ENCODE data around the gene LRP1B.

The LRP1B gene

DNA sequence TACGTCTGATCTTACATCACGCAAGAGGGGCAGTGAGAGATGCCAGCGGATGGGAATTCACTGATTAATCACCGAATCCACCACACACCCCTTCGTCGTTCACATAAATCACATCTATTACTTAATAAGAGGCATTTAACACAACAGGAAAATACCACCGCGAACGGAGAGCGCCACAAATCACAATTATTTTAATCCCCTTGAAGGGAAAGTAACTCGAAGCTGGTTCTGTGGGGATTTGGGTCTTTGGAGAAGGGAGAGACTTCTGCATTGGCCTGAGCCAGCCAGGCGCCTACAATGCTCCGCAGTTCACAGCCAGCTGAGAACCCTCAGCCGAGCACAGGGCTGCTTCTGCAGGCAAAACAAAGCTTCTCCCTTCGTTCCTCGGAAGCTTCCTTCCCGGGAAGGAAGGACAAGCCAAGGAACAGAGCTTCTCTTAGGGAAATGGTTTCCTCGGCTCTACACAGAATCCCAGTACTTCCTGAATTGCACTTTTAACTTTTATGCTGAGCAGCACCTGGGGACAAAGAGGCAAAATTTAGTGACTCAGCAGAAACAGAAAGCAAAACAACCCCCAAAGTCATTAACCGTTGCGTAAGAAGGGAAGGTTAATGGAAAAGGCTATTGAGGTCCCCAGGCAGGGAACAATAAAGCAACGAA lies at the start of gene LRP1B:
Gene LRP1B (minus strand): TSS at position 7 of the 660 bp plus-strand sequence. CDS start 287 bp downstream, outside the sequence.
- DNase-seq = peak; percentile 63

- no peak for DNase-seq
Observed at GRCh38 chr2:142179686-142180085, 48.9 kb upstream of the LRP1B start.

DNA sequence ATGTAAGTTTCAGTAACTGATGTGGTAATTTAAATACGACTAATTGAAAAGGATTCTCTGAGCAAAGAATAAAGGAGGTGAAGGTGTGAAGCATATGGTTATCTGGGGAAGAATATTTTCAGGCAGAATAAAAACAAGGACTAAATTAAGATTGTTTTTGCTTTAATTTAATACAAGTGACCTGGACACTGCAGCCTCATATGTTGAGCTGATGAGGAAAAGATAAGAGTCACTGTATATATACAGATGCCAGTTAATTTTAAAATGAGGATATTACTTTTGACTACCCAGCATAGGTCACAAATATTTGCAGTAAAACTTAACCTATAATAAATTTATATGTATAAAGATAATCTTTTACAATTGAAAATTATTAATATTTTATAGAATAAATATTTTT lies 47.8 kb upstream of the LRP1B start:
- no peak for DNase-seq

DNA sequence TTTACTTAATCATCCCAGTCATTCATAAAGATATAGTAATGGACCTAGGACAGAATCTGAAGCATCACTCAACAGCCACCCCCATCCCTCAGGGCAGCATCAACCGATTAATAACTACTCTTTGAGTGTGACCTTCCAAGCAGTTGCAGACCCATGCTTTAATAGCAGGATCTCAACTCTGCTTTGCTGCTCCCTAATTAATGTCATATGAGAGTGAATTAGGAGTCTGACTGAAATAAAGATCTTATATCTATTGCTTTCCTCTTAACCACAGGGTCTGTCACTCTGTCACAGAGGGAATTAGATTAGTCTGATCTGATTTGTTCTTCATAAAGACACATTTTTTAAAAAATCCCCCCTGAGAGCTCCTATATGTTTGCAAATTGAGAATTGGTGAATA lies 46.1 kb upstream of the LRP1B start:
- no peak for DNase-seq

GRCh38 chr2:142175813-142176338 lies 45.1 kb upstream of the LRP1B start:
- peak; percentile 47 for DNase-seq

DNA sequence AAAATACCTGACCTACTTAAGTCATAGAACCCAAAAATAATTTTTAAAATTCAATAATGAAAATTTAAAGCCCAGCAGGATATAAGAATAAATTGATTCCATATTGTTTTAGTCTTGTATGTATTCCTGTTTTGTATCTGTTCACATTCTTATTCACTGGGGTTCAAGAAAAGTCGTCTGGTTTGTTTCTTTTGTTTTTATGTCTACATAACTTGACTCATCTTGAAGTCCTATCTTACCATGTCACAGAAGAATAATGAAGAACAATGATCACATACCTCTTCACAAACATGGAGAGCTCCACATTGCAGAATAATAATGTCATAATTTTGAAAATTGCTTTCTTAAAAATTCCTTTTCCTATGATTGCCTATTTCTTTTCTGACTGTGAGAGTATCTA lies 43.4 kb upstream of the LRP1B start:
- DNase-seq = no peak

DNA sequence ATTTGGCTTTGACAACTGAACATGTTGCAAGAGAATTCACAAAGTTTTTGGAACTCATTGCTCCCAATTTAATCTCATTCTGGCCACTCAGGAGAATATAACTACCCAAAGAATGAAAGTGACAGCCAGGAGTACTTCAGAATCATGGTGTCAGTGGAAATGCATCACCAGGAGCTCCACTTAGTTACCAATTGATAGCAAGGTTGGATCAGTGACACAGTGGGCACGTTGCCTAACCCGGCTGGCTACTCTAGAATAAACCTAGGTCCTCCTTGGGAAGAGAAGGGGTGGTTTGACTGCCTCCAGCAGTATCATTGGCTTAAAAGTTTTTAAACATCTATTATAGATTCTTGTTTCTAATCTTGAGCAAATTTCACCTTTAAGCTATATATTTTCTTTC lies 40.0 kb upstream of the LRP1B start:
- DNase-seq = no peak

- DNase-seq = peak; percentile 79
Observed at GRCh38 chr2:142165790-142166189, 35.0 kb upstream of the LRP1B start.

- peak; percentile 19 for DNase-seq
Observed at GRCh38 chr2:142153601-142154000, 22.8 kb upstream of the LRP1B start.

DNA sequence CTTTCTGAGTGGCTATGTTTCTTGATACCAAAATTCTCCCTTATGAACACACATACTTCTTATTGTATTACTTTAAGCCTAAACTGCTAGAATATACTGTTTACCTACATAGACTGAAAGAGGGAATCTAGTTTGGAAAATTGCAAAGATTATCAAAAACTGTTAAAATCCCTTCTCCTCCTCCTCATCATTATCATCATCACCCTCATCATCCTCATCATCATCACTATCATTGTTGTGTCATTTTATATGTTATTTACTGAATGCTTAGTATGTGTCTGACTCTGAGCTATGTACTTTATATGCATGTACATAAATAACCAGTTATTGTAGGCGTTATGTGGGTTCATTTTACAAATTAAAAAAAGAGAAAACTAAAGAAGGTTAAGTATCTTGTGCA lies 19.6 kb upstream of the LRP1B start:
- DNase-seq = no peak

GRCh38 chr2:142144547-142144946 lies 13.7 kb upstream of the LRP1B start:
- DNase-seq = no peak

GRCh38 chr2:142142595-142142994 lies 11.8 kb upstream of the LRP1B start:
- peak; percentile 74 for DNase-seq

DNA sequence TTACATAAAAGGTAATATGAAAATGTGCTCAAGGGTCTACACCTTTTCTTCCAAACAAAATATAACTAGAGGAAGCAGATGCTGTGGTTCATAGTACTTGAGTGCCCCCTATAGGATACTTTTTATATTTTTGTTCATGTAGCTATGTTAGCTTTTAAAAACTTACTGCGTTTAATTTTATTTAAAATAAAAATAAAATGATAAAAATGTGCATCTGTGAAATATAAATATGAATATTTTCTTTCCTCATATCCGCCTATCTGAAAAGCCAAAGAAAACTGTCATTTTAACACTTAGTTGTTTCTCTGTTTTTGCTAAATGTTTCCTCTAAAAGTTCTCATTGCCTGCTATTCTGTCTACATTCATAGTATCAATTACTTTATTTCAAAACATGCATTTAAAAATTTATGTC lies 9.6 kb upstream of the LRP1B start:
- DNase-seq = peak; percentile 78

- DNase-seq = no peak
Observed at GRCh38 chr2:142139384-142139783, 8.6 kb upstream of the LRP1B start.

DNA sequence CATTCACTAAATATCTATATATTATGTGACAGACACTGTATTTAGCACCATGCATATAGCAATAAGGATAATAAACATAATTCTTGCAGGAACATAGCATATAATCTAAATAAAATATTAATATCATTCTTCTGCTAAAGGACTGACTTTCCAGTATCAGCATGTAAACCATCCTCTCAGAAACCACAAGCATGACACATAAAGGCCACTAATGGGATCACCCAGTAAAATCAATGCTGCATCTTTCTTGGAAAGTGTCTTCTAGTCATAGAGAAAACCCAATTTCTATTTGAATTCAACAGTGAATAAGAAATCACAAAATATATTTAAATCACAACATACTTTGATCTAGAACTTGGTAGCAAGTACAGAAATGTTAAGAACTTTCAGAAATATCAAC lies 5.8 kb upstream of the LRP1B start:
- DNase-seq = no peak

GRCh38 chr2:142134911-142135310 lies 4.1 kb upstream of the LRP1B start:
- DNase-seq = peak; percentile 26

GRCh38 chr2:142130111-142131009 lies 456 bp downstream of the LRP1B start:
- peak; percentile 76 for DNase-seq

DNA sequence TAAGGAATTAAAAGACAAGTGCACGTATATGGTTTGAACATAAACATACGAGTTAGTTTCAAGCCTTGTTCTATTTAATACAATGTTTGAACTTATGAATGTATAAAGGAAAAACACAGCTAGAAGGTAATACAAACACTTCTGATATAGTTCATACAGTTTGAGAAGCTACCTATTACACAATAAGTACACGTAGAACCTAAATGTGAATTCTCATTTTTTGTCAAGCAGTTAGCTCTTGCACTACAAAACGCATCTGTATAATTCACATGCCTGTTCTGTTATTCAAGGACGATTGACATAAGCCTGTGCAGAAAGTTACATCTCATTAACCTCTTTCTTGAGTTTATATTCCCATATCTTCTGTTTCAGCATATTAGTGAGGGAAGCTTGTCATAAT lies 2.7 kb downstream of the LRP1B start:
- DNase-seq = no peak

DNA sequence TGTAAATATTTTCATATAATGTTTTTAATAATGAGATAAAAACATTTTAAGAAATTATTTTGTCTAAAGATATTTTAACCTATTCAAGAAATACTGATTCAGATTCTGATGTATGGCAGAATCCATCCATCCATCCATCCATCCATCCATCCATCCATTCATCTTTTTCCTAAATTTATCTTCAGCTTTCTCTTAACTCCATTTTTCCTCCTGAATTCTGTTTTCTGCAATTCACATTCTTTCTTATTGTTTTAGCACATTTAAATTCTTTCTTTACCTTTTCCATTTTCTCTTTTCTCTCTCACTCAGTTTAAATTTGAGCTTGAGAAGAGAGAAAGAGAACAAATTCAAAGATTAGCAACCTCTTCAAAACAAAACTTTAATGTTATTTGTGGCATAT lies 3.6 kb downstream of the LRP1B start:
- no peak for DNase-seq

- DNase-seq = no peak
Observed at GRCh38 chr2:142124706-142125105, 6.1 kb downstream of the LRP1B start.

DNA sequence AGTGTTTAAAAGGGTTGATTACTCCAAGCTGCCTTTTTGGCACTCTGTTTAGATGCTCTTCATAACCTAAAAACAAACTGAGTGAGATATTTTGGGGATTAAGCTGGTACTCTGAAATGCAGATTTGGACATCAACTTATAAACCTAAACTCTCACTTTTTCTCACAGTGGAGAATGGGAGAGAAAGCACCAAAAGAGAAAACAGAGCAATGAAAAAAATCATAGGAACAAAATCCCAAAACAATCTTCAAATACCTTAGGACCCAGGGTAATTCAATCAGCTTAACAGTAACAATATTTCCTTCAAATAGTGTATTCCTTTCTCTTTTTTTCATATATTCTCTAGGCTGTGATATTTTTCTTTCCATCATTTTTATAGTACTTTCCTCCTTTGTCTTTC lies 11.5 kb downstream of the LRP1B start:
- DNase-seq = no peak

GRCh38 chr2:142112757-142113221 lies 18.0 kb downstream of the LRP1B start:
- no peak for DNase-seq

DNA sequence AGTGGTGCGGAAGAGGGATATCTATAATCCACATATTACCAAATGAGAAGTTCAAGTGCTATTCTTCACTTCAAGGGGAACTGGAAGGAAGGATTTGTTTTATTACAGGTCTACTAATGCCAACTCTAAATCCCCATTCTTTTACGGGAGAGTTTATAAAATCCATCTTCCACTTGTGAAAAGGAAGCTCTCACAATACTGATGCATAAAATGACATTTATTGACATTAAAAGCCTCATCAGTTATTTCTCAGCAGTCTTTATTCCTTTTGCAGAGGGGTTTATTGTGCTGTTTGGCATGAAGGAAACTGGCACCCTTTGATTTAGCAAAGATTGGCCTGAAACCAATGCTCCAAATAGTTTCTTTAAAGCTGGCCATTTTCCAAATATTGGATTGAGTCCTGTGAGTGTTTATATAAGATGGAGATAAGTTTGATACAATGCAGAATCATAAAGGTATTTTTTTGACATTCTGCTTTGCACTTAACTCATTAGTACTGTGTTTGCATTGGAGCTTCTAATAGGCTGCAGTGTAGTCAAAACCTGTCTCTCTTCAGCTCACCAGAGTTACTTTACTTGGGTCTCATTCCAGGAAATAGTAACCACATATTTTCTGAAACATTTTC lies 26.6 kb downstream of the LRP1B start:
- DNase-seq = no peak
